ENCODE results near the gene ATP6V0C. TPM values are rescaled to one million over a fixed set of nuclear protein-coding genes. Genes with fewer than 3 reads are reported as not detected.

The ATP6V0C gene
- total RNA-seq, 1 experiment from 2014 or later: 56.4 TPM

- Histone ChIP-seq H3K27me3 (ENCODE audit: control insufficient read depth, insufficient read depth, low read length) (no peaks in the 10 kb centered on the region), H3K4me3 (ENCODE audit: insufficient read depth, low read depth, low read length) (no peak overlapping the region), H3K36me3 (replicated peaks; ENCODE audit: control insufficient read depth, insufficient read depth, low read length) (peaks cover 2% of the 10 kb centered on the region)
- DNase-seq: no peak
These were observed 20.1 kb upstream of the ATP6V0C start for GRCh38 chr16:2493605-2494004.

- no peak for DNase-seq
- Histone ChIP-seq H3K4me3 (ENCODE audit: insufficient read depth, low read depth, low read length) (no peak overlapping the region), H3K27me3 (ENCODE audit: control insufficient read depth, insufficient read depth, low read length) (no peaks in the 10 kb centered on the region), H3K36me3 (replicated peaks; ENCODE audit: control insufficient read depth, insufficient read depth, low read length) (peaks cover 2% of the 10 kb centered on the region)
These were observed 19.1 kb upstream of the ATP6V0C start for GRCh38 chr16:2494616-2495015.

GRCh38 chr16:2495041-2495440 lies 18.7 kb upstream of the ATP6V0C start:
- H3K27me3 ChIP-seq (ENCODE audit: control insufficient read depth, insufficient read depth, low read length): no peaks in the 10 kb centered on the region
- peaks cover 2% of the 10 kb centered on the region for H3K36me3 ChIP-seq (replicated peaks; ENCODE audit: control insufficient read depth, insufficient read depth, low read length)
- DNase-seq: no peak
- no peak overlapping the region for H3K4me3 ChIP-seq (ENCODE audit: insufficient read depth, low read depth, low read length)

GRCh38 chr16:2496223-2497115 lies 17.3 kb upstream of the ATP6V0C start:
- no peaks in the 10 kb centered on the region for H3K27me3 ChIP-seq (ENCODE audit: control insufficient read depth, insufficient read depth, low read length)
- no peak overlapping the region for H3K4me3 ChIP-seq (ENCODE audit: insufficient read depth, low read depth, low read length)
- H3K36me3 ChIP-seq (replicated peaks; ENCODE audit: control insufficient read depth, insufficient read depth, low read length): peaks cover 2% of the 10 kb centered on the region
- no peak for DNase-seq

GRCh38 chr16:2497116-2497630 lies 16.6 kb upstream of the ATP6V0C start:
- Histone ChIP-seq H3K27me3 (ENCODE audit: control insufficient read depth, insufficient read depth, low read length) (no peaks in the 10 kb centered on the region), H3K36me3 (replicated peaks; ENCODE audit: control insufficient read depth, insufficient read depth, low read length) (peaks cover 2% of the 10 kb centered on the region), H3K4me3 (ENCODE audit: insufficient read depth, low read depth, low read length) (no peak overlapping the region)
- no peak for DNase-seq

- no peak overlapping the region for H3K4me3 ChIP-seq (ENCODE audit: insufficient read depth, low read depth, low read length)
- no peak for DNase-seq
- peaks cover 2% of the 10 kb centered on the region for H3K36me3 ChIP-seq (replicated peaks; ENCODE audit: control insufficient read depth, insufficient read depth, low read length)
- no peaks in the 10 kb centered on the region for H3K27me3 ChIP-seq (ENCODE audit: control insufficient read depth, insufficient read depth, low read length)
These were observed 15.9 kb upstream of the ATP6V0C start for GRCh38 chr16:2497695-2498484.

- DNase-seq: no peak
- Histone ChIP-seq H3K36me3 (replicated peaks; ENCODE audit: control insufficient read depth, insufficient read depth, low read length) (peaks cover 2% of the 10 kb centered on the region), H3K4me3 (ENCODE audit: insufficient read depth, low read depth, low read length) (no peak overlapping the region), H3K27me3 (ENCODE audit: control insufficient read depth, insufficient read depth, low read length) (no peaks in the 10 kb centered on the region)
These were observed 15.1 kb upstream of the ATP6V0C start for GRCh38 chr16:2498531-2499253.

- no peak for DNase-seq
- Histone ChIP-seq H3K36me3 (replicated peaks; ENCODE audit: control insufficient read depth, insufficient read depth, low read length) (peaks cover 2% of the 10 kb centered on the region), H3K4me3 (ENCODE audit: insufficient read depth, low read depth, low read length) (no peak overlapping the region), H3K27me3 (ENCODE audit: control insufficient read depth, insufficient read depth, low read length) (no peaks in the 10 kb centered on the region)
These were observed 14.3 kb upstream of the ATP6V0C start for GRCh38 chr16:2499454-2499853.

- no peak for DNase-seq
- peaks cover 2% of the 10 kb centered on the region for H3K36me3 ChIP-seq (replicated peaks; ENCODE audit: control insufficient read depth, insufficient read depth, low read length)
- no peak overlapping the region for H3K4me3 ChIP-seq (ENCODE audit: insufficient read depth, low read depth, low read length)
- no peaks in the 10 kb centered on the region for H3K27me3 ChIP-seq (ENCODE audit: control insufficient read depth, insufficient read depth, low read length)
These were observed 13.8 kb upstream of the ATP6V0C start for GRCh38 chr16:2499890-2500429.

GRCh38 chr16:2500430-2500917 lies 13.3 kb upstream of the ATP6V0C start:
- DNase-seq: peak; percentile 81
- no peak overlapping the region for H3K4me3 ChIP-seq (ENCODE audit: insufficient read depth, low read depth, low read length)
- H3K36me3 ChIP-seq (replicated peaks; ENCODE audit: control insufficient read depth, insufficient read depth, low read length): peaks cover 2% of the 10 kb centered on the region
- no peaks in the 10 kb centered on the region for H3K27me3 ChIP-seq (ENCODE audit: control insufficient read depth, insufficient read depth, low read length)

GRCh38 chr16:2500918-2501750 lies 12.6 kb upstream of the ATP6V0C start:
- no peaks in the 10 kb centered on the region for H3K27me3 ChIP-seq (ENCODE audit: control insufficient read depth, insufficient read depth, low read length)
- H3K4me3 ChIP-seq (ENCODE audit: insufficient read depth, low read depth, low read length): peak overlapping the region; percentile 28
- DNase-seq: peak; percentile 98
- H3K36me3 ChIP-seq (replicated peaks; ENCODE audit: control insufficient read depth, insufficient read depth, low read length): peaks cover 2% of the 10 kb centered on the region

- Histone ChIP-seq H3K36me3 (replicated peaks; ENCODE audit: control insufficient read depth, insufficient read depth, low read length) (peaks cover 2% of the 10 kb centered on the region), H3K27me3 (ENCODE audit: control insufficient read depth, insufficient read depth, low read length) (no peaks in the 10 kb centered on the region), H3K4me3 (ENCODE audit: insufficient read depth, low read depth, low read length) (no peak overlapping the region)
- no peak for DNase-seq
These were observed 11.5 kb upstream of the ATP6V0C start for GRCh38 chr16:2501946-2502895.

Data from H7 (cell line).